Activated CD8-positive, alpha-beta memory T cell treated with anti-CD3 and anti-CD28 coated beads, Interleukin-2, amount 10 ng/mL, durations not matched to agents 7 days and 5 days (primary cell): Measurements from ENCODE around the gene C4orf50. TPM values are rescaled to one million over a fixed set of nuclear protein-coding genes. Genes with fewer than 3 reads are reported as not detected.

Source experiments
- ATAC-seq: fragments of 150-1000 bp; cut with Tn5 transposase; one replicate; pipeline ENCODE4 v1.10.0; 2021; ENCODE audit warnings: moderate library complexity
- CTCF ChIA-PET: fragments of 350-600 bp; sonication (Branson Sonifier 250); formaldehyde crosslinking; loops from one replicate; lab custom pipeline; 2021; ENCODE audit warnings: antibody characterized with exemption; lab: Charles Lee
- DNase-seq: peaks from one replicate; pipeline ENCODE4 v3.0.0-alpha.2; 2020
- H3K27ac Mint-ChIP-seq: one replicate; pipeline ENCODE4 v1.8.0; 2021; ENCODE audit warnings: mild to moderate bottlenecking, mixed read lengths
- H3K27me3 Mint-ChIP-seq: one replicate; pipeline ENCODE4 v1.8.0; 2021; ENCODE audit warnings: mixed read lengths
- H3K36me3 Mint-ChIP-seq: one replicate; pipeline ENCODE4 v1.8.0; 2021; ENCODE audit warnings: mild to moderate bottlenecking, mixed read lengths
- H3K4me1 Mint-ChIP-seq: one replicate; pipeline ENCODE4 v1.8.0; 2021; ENCODE audit warnings: mixed read lengths
- H3K4me3 Mint-ChIP-seq: one replicate; pipeline ENCODE4 v1.8.0; 2021; ENCODE audit warnings: mild to moderate bottlenecking, moderate library complexity, mixed read lengths
- H3K9me3 Mint-ChIP-seq: one replicate; pipeline ENCODE4 v1.8.0; 2022; ENCODE audit warnings: low read depth, mixed read lengths
- total RNA-seq, 2 experiments: library from RNA; stranded (reverse); gene quantifications; one replicate each; pipeline ENCODE4 v1.2.3, GENCODE V29; 2021

Gene C4orf50
- total RNA-seq, 2 experiments from 2014 or later: 0.82 to 1.1 TPM

DNA sequence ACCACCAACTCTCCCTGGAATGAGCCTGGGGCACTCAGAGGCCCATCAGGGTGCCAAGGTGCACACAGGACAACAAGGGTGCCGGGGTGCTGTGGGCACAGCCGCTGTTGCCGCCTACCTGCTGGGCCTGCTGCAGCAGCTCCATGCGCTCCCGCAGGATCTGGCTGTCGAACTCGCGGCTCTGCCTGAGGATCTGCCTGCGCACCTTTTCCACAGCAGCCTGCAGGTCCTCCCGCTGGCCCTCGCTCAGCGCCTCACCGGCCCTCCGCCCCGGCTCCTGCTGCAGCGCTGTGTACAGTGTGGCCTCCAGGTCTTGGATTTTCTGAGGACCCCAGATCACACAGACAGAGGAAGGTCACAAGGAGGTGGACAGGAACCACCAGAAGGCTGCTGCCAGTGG, 17.6 kb upstream of the C4orf50 start:
- Mint-ChIP-seq H3K27me3 (no peaks in the 10 kb centered on the region), H3K36me3 (peaks cover 3% of the 10 kb centered on the region), H3K27ac (no peak overlapping the region), H3K4me3 (no peak overlapping the region), H3K4me1 (peaks cover 4% of the 10 kb centered on the region), H3K9me3 (no peaks in the 10 kb centered on the region)
- CTCF ChIA-PET: no interaction called here
- DNase-seq (no peak), ATAC-seq (no peak)

DNA sequence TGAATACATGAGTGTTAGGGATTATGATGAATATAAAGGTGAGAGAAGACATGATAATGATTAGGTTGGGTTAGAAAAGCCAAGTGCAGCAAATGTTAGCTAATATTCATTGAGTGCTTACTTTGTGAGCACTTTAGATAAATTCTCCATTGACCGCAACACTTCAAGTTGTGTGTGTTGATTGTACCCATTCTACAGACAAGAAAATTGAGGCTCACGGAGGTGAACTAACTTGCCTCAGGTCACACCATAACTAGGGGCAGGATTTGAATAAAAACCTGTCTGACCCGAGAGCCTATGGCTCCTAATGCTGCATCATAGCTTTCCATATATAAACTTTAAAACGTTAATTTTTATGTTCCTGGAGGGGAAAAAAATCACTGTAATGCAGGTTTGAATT, 15.2 kb upstream of the C4orf50 start:
- ATAC-seq (no peak), DNase-seq (no peak)
- CTCF ChIA-PET: interaction anchor here (0.7 to 3.2 kb wide), 4 partner anchors 13 to 294 kb away, joined by 3 to 8 read pairs (median 4); no protein-coding TSS in a partner anchor
- H3K9me3 Mint-ChIP-seq: no peaks in the 10 kb centered on the region
- no peak overlapping the region for H3K4me3 Mint-ChIP-seq
- H3K27ac Mint-ChIP-seq: no peak overlapping the region
- no peaks in the 10 kb centered on the region for H3K4me1 Mint-ChIP-seq
- peaks cover 2% of the 10 kb centered on the region for H3K36me3 Mint-ChIP-seq
- no peaks in the 10 kb centered on the region for H3K27me3 Mint-ChIP-seq

DNA sequence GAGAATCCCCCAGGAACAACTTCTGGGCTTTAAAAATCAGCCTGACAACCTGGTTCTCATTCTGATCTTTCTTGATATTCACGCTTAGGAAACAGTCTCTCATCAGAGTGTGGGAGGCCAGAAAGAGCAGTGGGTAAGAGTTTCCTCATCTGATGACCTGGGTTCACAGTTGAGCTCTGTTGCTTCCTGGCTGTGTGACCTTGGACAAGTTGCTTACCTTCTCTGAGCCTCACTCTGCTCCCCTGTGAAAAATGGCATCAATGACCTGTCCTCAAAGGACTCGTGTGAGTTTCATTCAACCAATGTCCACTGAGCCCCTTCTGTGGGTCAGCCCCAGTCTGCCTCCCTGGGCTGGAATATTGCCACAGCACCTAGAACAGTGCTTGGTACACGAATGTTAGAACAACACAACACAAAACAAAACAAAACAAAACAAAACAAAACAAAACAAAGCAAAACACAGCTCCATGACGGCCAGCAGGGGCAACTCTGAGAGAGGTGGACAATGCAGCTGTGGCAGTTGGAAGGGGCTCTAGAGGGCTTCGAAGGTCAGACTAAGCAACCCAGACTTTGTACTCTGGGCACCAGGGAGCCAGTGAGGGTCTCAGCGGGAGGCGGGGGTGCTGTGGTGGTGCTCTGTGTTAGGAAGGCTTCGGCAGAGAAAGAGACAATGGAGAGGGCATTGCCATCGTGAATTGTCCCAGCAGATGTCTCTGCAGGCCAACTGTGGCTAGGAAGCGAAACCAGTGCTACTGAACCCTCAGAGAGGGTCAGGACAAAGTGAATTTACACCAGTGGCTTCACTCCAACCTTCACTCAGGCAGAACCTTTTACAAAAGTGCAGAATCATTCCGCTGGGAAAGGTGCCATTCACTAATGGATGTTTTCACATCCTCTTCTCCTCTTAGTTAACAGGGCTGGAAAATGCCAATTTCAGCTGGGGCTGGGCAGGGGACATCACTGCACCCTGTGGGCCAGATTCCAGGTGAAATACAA, 14.3 kb upstream of the C4orf50 start:
- CTCF ChIA-PET: interaction anchor here (1.0 to 3.2 kb wide), 3 partner anchors 35 to 295 kb away, joined by 3 to 8 read pairs (median 4); no protein-coding TSS in a partner anchor
- DNase-seq: no peak
- Mint-ChIP-seq H3K36me3 (peaks cover 2% of the 10 kb centered on the region), H3K27me3 (no peaks in the 10 kb centered on the region), H3K27ac (no peak overlapping the region), H3K4me3 (no peak overlapping the region), H3K9me3 (no peaks in the 10 kb centered on the region), H3K4me1 (no peaks in the 10 kb centered on the region)
- no peak for ATAC-seq

DNA sequence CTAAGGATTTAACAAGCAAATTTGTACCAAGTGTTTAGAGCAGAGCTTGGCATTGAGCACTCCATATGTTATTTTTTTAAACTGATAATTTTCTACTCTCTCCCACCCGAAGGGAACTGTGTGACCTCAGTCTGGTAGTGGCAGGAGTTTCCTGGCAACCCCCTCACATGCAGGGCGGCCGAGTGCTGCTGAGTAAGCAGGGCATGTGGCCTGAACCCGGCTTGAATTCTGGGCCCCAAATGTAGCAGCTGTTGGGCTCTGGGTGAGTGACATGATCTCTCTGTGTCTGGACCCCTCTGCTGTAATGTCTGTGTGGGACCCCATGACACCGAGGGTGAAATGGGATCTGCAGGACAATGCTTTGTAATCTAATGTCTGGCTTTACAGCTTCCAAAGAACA, 13.6 kb upstream of the C4orf50 start:
- H3K9me3 Mint-ChIP-seq: no peaks in the 10 kb centered on the region
- ATAC-seq (no peak), DNase-seq (no peak)
- no peak overlapping the region for H3K4me3 Mint-ChIP-seq
- H3K4me1 Mint-ChIP-seq: no peaks in the 10 kb centered on the region
- CTCF ChIA-PET: interaction anchor here (0.9 to 3.2 kb wide), 3 partner anchors 12 to 296 kb away, joined by 3 to 8 read pairs (median 4); no protein-coding TSS in a partner anchor
- H3K27me3 Mint-ChIP-seq: no peaks in the 10 kb centered on the region
- peaks cover 2% of the 10 kb centered on the region for H3K36me3 Mint-ChIP-seq
- H3K27ac Mint-ChIP-seq: no peak overlapping the region

DNA sequence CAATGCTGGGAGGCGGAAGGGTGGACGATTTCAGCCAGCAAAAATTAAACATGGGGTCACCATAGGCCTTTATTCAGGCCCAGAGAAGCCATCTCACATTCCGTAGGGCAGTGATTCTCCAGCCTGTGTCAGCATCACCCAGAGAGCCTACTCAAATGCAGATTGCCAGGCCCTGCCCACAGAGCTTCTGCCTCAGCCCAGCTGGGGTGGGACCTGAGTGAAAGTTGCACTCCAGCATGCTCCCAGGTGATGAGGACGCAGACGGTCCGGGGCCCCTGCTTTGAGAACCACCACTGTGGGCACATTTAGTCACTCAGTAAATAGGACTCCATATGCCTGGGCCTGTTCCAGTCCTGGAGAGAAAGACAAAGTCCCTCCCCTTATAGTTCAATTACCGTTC, 12.4 kb upstream of the C4orf50 start:
- ATAC-seq (no peak), DNase-seq (no peak)
- H3K27me3 Mint-ChIP-seq: no peaks in the 10 kb centered on the region
- H3K4me1 Mint-ChIP-seq: no peaks in the 10 kb centered on the region
- no peak overlapping the region for H3K4me3 Mint-ChIP-seq
- H3K36me3 Mint-ChIP-seq: peaks cover 2% of the 10 kb centered on the region
- CTCF ChIA-PET: interaction anchor here (3.2 kb wide), 1 partner anchor 33 kb away, joined by 8 read pairs; no protein-coding TSS in a partner anchor
- no peak overlapping the region for H3K27ac Mint-ChIP-seq
- H3K9me3 Mint-ChIP-seq: no peaks in the 10 kb centered on the region

DNA sequence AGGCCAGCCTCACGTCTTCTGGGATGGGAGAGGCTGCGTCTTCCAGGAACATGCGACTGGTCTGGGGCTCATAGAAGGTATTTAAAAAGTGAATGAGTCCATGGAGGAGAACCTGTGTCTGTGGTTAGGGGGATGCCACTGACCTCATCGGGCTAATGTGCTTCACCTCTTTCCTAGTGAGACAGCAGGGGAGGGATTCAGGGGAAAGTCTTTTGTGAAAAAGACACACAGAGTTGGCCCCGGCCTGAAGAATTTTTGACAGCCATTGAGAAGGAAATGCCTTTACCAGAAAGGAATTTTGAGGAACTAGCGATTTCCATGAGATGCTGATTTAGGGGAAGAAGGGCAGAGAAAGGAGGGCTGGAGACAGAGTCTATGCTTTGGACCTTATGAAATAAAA, 11.0 kb upstream of the C4orf50 start:
- CTCF ChIA-PET: no interaction called here
- Mint-ChIP-seq H3K27me3 (no peaks in the 10 kb centered on the region), H3K4me1 (no peaks in the 10 kb centered on the region), H3K4me3 (no peak overlapping the region), H3K9me3 (no peaks in the 10 kb centered on the region), H3K27ac (no peak overlapping the region), H3K36me3 (no peaks in the 10 kb centered on the region)
- no peak for ATAC-seq
- DNase-seq: no peak

DNA sequence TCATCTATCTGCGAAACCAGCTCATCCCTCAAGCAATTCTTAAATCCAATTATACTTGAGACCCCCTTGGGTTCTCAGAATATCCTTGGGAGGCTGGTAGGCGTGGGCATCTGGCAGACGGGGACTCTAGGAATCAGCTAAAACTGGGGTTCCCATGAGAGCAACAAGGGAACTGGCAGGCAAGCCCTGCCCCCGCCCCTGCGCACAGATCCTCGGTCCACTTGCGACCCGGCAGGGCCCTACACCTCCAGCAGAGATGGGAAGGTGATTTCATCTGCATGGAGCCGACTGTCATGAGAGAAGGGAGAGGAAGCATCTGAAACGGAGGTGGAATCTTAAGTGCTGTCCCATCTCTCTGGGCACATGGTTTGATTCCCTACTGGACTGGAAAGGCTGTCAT, 9.9 kb upstream of the C4orf50 start:
- ATAC-seq (no peak), DNase-seq (no peak)
- H3K27me3 Mint-ChIP-seq: no peaks in the 10 kb centered on the region
- no peaks in the 10 kb centered on the region for H3K36me3 Mint-ChIP-seq
- H3K27ac Mint-ChIP-seq: no peak overlapping the region
- no peaks in the 10 kb centered on the region for H3K9me3 Mint-ChIP-seq
- H3K4me3 Mint-ChIP-seq: no peak overlapping the region
- H3K4me1 Mint-ChIP-seq: no peaks in the 10 kb centered on the region
- CTCF ChIA-PET: interaction anchor here (1.0 kb wide), 1 partner anchor 10 kb away, joined by 3 read pairs; the partner anchor contains the start of gene C4orf50

DNA sequence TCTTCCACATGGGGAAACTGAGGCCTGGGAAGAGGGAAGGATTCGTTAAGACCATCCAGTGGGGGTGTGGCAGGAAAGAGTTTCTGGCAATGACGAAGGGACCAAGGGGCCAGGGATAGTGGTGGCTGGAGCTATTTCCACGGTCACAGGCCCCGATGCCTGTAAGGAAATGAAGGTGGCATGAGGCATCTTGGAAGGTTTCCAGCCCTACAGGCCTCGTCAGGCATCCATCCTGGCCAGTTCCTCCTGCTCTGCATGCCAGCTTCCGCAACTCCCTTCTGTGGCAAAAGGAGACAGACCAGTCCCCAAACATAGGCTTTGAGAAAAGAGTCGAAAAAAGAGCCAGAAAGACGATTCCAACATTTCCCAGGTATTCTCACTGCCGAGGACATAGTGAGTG, 9.2 kb upstream of the C4orf50 start:
- no peak for ATAC-seq
- Mint-ChIP-seq H3K27me3 (no peaks in the 10 kb centered on the region), H3K27ac (no peak overlapping the region), H3K4me3 (no peak overlapping the region), H3K4me1 (no peaks in the 10 kb centered on the region), H3K9me3 (no peaks in the 10 kb centered on the region), H3K36me3 (no peaks in the 10 kb centered on the region)
- DNase-seq: no peak
- CTCF ChIA-PET: interaction anchor here (1.0 kb wide), 1 partner anchor 9 kb away, joined by 3 read pairs; the partner anchor contains the start of gene C4orf50

DNA sequence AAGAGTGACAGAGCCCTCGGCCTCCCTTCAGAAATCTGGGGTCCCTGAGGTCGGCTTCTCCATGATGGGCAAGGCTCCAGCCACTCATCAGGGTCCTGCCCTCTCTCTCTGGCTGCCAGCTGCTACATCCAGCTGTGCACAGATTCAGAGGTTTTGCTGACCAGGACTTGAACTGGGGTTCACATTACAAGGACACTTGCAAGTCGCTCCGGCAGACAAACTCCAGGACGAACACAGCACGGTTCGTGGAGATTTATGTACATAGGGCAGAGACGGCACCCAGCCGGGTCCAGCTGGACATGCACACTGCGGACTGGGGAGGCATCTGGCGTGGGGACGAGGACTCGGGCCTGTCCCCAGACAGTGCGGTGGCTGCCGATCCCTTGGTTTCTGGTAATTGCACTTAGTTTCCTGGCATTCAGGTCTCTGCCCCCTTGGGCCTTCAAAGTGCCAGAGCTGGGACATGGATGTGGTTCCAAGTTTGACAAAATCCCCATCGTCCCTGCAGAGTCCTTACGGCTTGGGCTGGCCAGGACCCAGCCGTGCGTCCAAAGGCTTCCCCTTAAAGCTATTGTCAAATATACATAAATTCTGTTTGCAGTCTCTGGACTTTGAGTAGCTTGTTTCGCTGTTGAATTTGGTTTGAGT, 6.2 kb upstream of the C4orf50 start:
- ATAC-seq (no peak), DNase-seq (no peak)
- no peaks in the 10 kb centered on the region for H3K27me3 Mint-ChIP-seq
- H3K4me1 Mint-ChIP-seq: no peaks in the 10 kb centered on the region
- no peaks in the 10 kb centered on the region for H3K36me3 Mint-ChIP-seq
- CTCF ChIA-PET: interaction anchor here (0.9 kb wide), 1 partner anchor 226 kb away, joined by 3 read pairs; no protein-coding TSS in a partner anchor
- H3K27ac Mint-ChIP-seq: no peak overlapping the region
- no peaks in the 10 kb centered on the region for H3K9me3 Mint-ChIP-seq
- no peak overlapping the region for H3K4me3 Mint-ChIP-seq

DNA sequence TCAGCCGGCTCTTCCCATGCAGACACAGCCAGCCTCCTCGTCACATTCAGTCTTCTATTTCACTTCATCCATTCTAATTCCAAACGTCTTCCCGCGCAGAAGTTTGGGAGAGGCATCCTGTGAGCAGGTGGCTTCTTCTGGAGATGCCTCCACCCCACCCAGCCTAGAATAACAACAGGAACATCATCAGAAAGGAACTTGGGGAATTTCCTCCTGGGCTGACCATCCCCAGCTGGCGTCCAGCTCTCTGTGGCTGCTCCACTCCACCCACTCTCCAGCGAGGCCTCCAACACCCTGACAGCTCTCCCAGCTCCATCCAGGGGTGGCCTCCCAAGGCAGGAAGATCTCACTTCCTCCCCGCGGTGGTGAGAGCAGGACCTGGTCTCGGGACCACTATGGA, 5.5 kb upstream of the C4orf50 start:
- no peak overlapping the region for H3K4me3 Mint-ChIP-seq
- ATAC-seq: no peak
- no peaks in the 10 kb centered on the region for H3K9me3 Mint-ChIP-seq
- H3K4me1 Mint-ChIP-seq: no peaks in the 10 kb centered on the region
- no peaks in the 10 kb centered on the region for H3K27me3 Mint-ChIP-seq
- DNase-seq: no peak
- no peak overlapping the region for H3K27ac Mint-ChIP-seq
- H3K36me3 Mint-ChIP-seq: no peaks in the 10 kb centered on the region
- CTCF ChIA-PET: no interaction called here

DNA sequence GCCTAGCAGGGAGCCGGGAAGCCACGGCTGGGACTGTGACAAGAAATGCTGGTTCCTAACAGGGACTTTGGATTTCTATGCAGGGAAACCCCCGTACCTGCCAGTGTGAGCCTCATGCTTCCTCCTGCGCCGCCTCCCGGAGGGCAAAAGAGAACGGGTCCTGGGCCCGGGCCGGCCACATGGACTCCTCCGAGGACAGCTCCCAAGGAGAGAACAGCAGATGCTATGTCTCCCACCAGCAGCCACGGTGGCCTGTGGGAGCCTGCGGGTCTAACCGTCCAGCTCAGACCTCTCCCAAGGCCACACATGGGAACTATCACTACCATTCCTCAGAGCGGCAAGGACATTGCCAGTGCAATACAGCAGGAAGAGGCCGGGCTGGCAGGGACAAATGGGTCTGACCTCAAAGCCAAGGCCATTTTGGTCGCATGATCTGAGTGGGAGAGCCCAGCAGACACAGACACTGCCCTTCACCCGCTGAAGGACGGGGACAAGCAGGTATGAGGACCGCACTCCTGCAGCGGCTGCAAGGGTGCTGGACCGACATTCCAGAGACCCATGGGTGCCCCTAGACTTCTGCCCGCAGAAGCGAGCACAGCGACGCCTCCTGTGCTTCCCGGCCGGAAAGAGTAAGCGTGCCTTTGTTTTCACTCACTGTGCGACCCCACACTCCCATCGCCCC, 4.5 kb upstream of the C4orf50 start:
- H3K9me3 Mint-ChIP-seq: no peaks in the 10 kb centered on the region
- H3K36me3 Mint-ChIP-seq: no peaks in the 10 kb centered on the region
- H3K4me1 Mint-ChIP-seq: no peaks in the 10 kb centered on the region
- H3K4me3 Mint-ChIP-seq: no peak overlapping the region
- H3K27ac Mint-ChIP-seq: no peak overlapping the region
- no peak for DNase-seq
- ATAC-seq: no peak
- CTCF ChIA-PET: no interaction called here
- H3K27me3 Mint-ChIP-seq: no peaks in the 10 kb centered on the region

DNA sequence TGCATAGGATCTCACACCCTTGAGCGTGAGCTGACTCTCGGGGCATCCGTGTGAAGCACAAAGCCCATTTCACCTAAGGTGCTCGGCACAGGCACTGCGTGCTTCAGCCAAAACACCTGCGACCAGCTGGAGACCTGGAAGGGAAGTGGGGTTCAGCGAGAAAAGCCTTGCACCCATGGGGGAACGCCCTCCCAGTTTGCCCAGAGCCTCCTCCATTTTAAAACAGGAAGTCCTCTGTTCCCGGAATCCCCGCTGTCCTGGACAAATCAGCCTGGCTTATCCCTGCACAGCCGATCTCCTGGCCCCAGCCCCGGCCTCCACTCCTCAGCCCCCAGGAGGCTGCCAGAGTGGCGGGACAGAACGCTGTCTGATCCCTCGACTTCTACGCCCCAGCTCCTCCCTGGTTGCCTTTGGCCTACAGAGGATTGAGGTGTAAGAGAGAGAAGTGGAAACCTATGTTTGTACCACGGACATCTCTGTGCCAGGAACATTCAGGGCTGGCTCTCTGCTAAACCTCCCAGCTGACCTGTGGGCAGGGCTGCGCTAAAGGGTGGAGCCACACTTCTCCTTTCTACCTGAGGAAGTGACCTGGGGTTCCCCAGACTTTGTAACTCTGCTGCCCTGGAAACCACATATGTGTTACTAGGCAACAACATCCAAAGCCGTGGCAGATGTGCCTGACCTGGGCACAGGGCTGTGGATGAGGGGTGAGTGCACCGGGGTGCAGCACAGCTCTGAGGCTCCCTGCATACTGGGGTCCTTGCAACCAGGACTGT, 3.8 kb upstream of the C4orf50 start:
- CTCF ChIA-PET: no interaction called here
- no peaks in the 10 kb centered on the region for H3K9me3 Mint-ChIP-seq

More for the DNA sequence above, 3.8 kb upstream of the C4orf50 start:
- H3K27me3 Mint-ChIP-seq: no peaks in the 10 kb centered on the region
- H3K36me3 Mint-ChIP-seq: no peaks in the 10 kb centered on the region
- H3K27ac Mint-ChIP-seq: no peak overlapping the region
- H3K4me1 Mint-ChIP-seq: no peaks in the 10 kb centered on the region
- DNase-seq (no peak), ATAC-seq (no peak)
- no peak overlapping the region for H3K4me3 Mint-ChIP-seq
